Liver (tissue), 9 donors: Measurements from ENCODE around the gene UPP1. TPM values are rescaled to one million over a fixed set of nuclear protein-coding genes. Genes with fewer than 3 reads are reported as not detected.

Source experiments
- DNase-seq: peaks from one replicate; pipeline ENCODE4 v3.0.0-alpha.2; 2017; ENCODE audit warnings: low spot score
- H3K27ac ChIP-seq, 2 donors: one replicate each; pipeline ENCODE4 v1.7.0; 2013; ENCODE audit warnings: inconsistent platforms in 2 of 2, low read length in 2 of 2, control low read depth in 1 of 2, low read depth in 1 of 2, mild to moderate bottlenecking in 1 of 2
- H3K27me3 ChIP-seq, 4 donors: one replicate each; pipeline versions ENCODE4 v1.6.1 to v1.7.0; 2013; ENCODE audit warnings: low read length in 3 of 4, inconsistent platforms in 1 of 4, mild to moderate bottlenecking in 1 of 4, moderate library complexity in 1 of 4; ENCODE audit not compliant: control insufficient read depth in 4 of 4, insufficient read depth in 4 of 4
- H3K36me3 ChIP-seq, 4 donors: one replicate each; pipeline versions ENCODE4 v1.6.1 to v1.7.0; 2013; ENCODE audit warnings: low read length in 3 of 4, mild to moderate bottlenecking in 3 of 4, low read depth in 1 of 4, moderate library complexity in 1 of 4; ENCODE audit not compliant: control insufficient read depth in 4 of 4, insufficient read depth in 3 of 4
- H3K4me1 ChIP-seq, 4 donors: one replicate each; pipeline versions ENCODE4 v1.6.1 to v1.7.0; 2013; ENCODE audit warnings: low read length in 3 of 4, mild to moderate bottlenecking in 3 of 4, moderate library complexity in 1 of 4; ENCODE audit not compliant: control insufficient read depth in 4 of 4, insufficient read depth in 4 of 4
- H3K4me3 ChIP-seq, 3 donors: one replicate each; pipeline versions ENCODE4 v1.6.1 to v1.7.0; 2013; ENCODE audit warnings: low read length in 3 of 3, control low read depth in 1 of 3, low read depth in 1 of 3, mild to moderate bottlenecking in 1 of 3
- H3K9ac ChIP-seq, 2 donors: one replicate each; pipeline ENCODE4 v1.7.0; 2013; ENCODE audit warnings: low read length in 2 of 2, mild to moderate bottlenecking in 2 of 2, moderate library complexity in 2 of 2, control low read depth in 1 of 2, low read depth in 1 of 2
- H3K9me3 ChIP-seq, 4 donors: one replicate each; pipeline versions ENCODE4 v1.6.1 to v1.7.0; 2013; ENCODE audit warnings: low read length in 3 of 4; ENCODE audit not compliant: control insufficient read depth in 4 of 4
- ATF3 ChIP-seq: IDR thresholded peaks from 2 replicates; pipeline ENCODE4 v1.6.1; 2016; ENCODE audit warnings: antibody characterized with exemption
- EGR1 ChIP-seq, 2 donors: IDR thresholded peaks; 2 replicates each; pipeline ENCODE4 v1.6.1; 2016 to 2018; ENCODE audit warnings: antibody characterized with exemption in 2 of 2, low read depth in 2 of 2
- FOXA1 ChIP-seq: IDR thresholded peaks from 2 replicates; pipeline ENCODE4 v1.6.1; 2016; ENCODE audit warnings: antibody characterized with exemption
- FOXA2 ChIP-seq: IDR thresholded peaks from 2 replicates; pipeline ENCODE4 v1.6.1; 2016; ENCODE audit warnings: antibody characterized with exemption
- GABPA ChIP-seq, 2 donors: IDR thresholded peaks in 1 of 2; conservative IDR thresholded peaks in 1 of 2; 2 replicates each; pipeline ENCODE4 v1.6.1; 2016; ENCODE audit warnings: antibody characterized with exemption in 2 of 2, mild to moderate bottlenecking in 1 of 2, moderate library complexity in 1 of 2
- HNF4A ChIP-seq, 2 donors: conservative IDR thresholded peaks; 2 replicates each; pipeline ENCODE4 v1.6.1; 2016; ENCODE audit warnings: antibody characterized with exemption in 2 of 2, mild to moderate bottlenecking in 2 of 2
- HNF4G ChIP-seq: IDR thresholded peaks from 2 replicates; pipeline ENCODE4 v1.6.1; 2016; ENCODE audit warnings: antibody characterized with exemption
- JUND ChIP-seq, 2 donors: IDR thresholded peaks; 2 replicates each; pipeline ENCODE4 v1.6.1; 2016; ENCODE audit warnings: antibody characterized with exemption in 2 of 2
- MAX ChIP-seq: IDR thresholded peaks from 2 replicates; pipeline ENCODE4 v1.6.1; 2016; ENCODE audit warnings: antibody characterized with exemption
- NR2F2 ChIP-seq: IDR thresholded peaks from 2 replicates; pipeline ENCODE4 v1.6.1; 2016; ENCODE audit warnings: antibody characterized with exemption
- REST ChIP-seq: IDR thresholded peaks from 2 replicates; pipeline ENCODE4 v1.6.1; 2016; ENCODE audit warnings: antibody characterized with exemption, mild to moderate bottlenecking
- RXRA ChIP-seq, 2 donors: IDR thresholded peaks; 2 replicates each; pipeline ENCODE4 v1.6.1; 2017 to 2018; ENCODE audit warnings: antibody characterized with exemption in 2 of 2, mild to moderate bottlenecking in 1 of 2
- SP1 ChIP-seq: IDR thresholded peaks from 2 replicates; pipeline ENCODE4 v1.6.1; 2018; ENCODE audit warnings: antibody characterized with exemption, mild to moderate bottlenecking
- TAF1 ChIP-seq: conservative IDR thresholded peaks from 2 replicates; pipeline ENCODE4 v1.6.1; 2016; ENCODE audit warnings: antibody characterized with exemption, mild to moderate bottlenecking
- YY1 ChIP-seq: IDR thresholded peaks from 2 replicates; pipeline ENCODE4 v1.6.1; 2016; ENCODE audit warnings: antibody characterized with exemption, mild to moderate bottlenecking
- ZBTB33 ChIP-seq: IDR thresholded peaks from 2 replicates; pipeline ENCODE4 v1.6.1; 2016; ENCODE audit warnings: antibody characterized with exemption
- WGBS: extraction: QIAGEN DNeasy Blood & Tissue Kit; methylation state at CpG from one replicate; pipeline ENCODE4 v1.1.7; 2013; 5-methylcytosine and 5-hydroxymethylcytosine counted together
- polyA plus RNA-seq, 2 donors: library from polyadenylated mRNA; stranded (reverse) in 1 of 2; unstranded in 1 of 2; fragments of 200-250 nt in 1 of 2; fragments of >200 nt in 1 of 2; fragmentation: Nextera tagmentation in 1 of 2; extraction: Ambion mirVana in 1 of 2; gene quantifications; one replicate each; pipeline versions ENCODE4 v1.2.1 to v1.2.3, GENCODE V29; 2013 to 2015
- total RNA-seq, 2 donors: library from RNA; depleted of rRNA; stranded (reverse); fragments of >200 nt; gene quantifications; one replicate each; pipeline ENCODE4 v1.2.3, GENCODE V29; 2014
- donor health status: healthy.
- donor health status: healthy.
- donor health status: healthy.
- donor health status: healthy.
- donor health status: healthy.

UPP1 gene
- total and polyA plus RNA-seq, 4 donors: 3.1 to 18.8 (median 9.1) TPM

GRCh38 chr7:48084727-48085432, 4.2 kb upstream of the UPP1 start:
- Histone ChIP-seq H3K4me1 (peaks cover 0 to 8% (median 6%) of the 10 kb centered on the region in 4 donors), H3K27me3 (no peaks in the 10 kb centered on the region), H3K36me3 (no peaks in the 10 kb centered on the region), H3K27ac (no peak overlapping the region), H3K9me3 (no peaks in the 10 kb centered on the region), H3K9ac (no peak overlapping the region), H3K4me3 (no peak overlapping the region)
- TF ChIP-seq TAF1 (no peak), HNF4A (conservative IDR thresholded peaks at IDR 0.05) (no peak), EGR1 (IDR thresholded peaks at IDR 0.05; ENCODE audit: low read depth in 2 of 2) (no peak), FOXA1 (no peak), ZBTB33 (no peak), NR2F2 (peak; percentile 33), JUND (IDR thresholded peaks at IDR 0.05) (peak; percentile 75 to 85)
- DNase-seq: no peak
- 78% methylated on average over 9 of the region's 9 CpGs for WGBS

GRCh38 chr7:48085433-48085791, 3.7 kb upstream of the UPP1 start:
- no peak overlapping the region for H3K4me3 ChIP-seq
- H3K27me3 ChIP-seq: no peaks in the 10 kb centered on the region
- no peak for DNase-seq
- no peak overlapping the region for H3K27ac ChIP-seq
- 94% methylated on average over 1 of the region's 1 CpG for WGBS
- TF ChIP-seq REST (no peak), NR2F2 (no peak), HNF4G (no peak)
- no peaks in the 10 kb centered on the region for H3K36me3 ChIP-seq
- H3K9me3 ChIP-seq: no peaks in the 10 kb centered on the region
- no peak overlapping the region for H3K9ac ChIP-seq
- peaks cover 0 to 12% (median 7%) of the 10 kb centered on the region in 4 donors for H3K4me1 ChIP-seq

GRCh38 chr7:48085942-48086341, 3.1 kb upstream of the UPP1 start:
- H3K9ac ChIP-seq: no peak overlapping the region
- H3K4me3 ChIP-seq: no peak overlapping the region
- H3K9me3 ChIP-seq: no peaks in the 10 kb centered on the region
- H3K27me3 ChIP-seq: no peaks in the 10 kb centered on the region
- H3K27ac ChIP-seq: no peak overlapping the region
- H3K4me1 ChIP-seq: peaks cover 0 to 12% (median 7%) of the 10 kb centered on the region in 4 donors
- 77% methylated on average over 1 of the region's 1 CpG for WGBS
- no peak for DNase-seq
- no peaks in the 10 kb centered on the region for H3K36me3 ChIP-seq
- TF ChIP-seq FOXA1 (no peak), REST (no peak), RXRA (IDR thresholded peaks at IDR 0.05) (no peak), TAF1 (no peak), FOXA2 (no peak), ATF3 (no peak), YY1 (no peak), EGR1 (IDR thresholded peaks at IDR 0.05; ENCODE audit: low read depth in 2 of 2) (no peak), SP1 (no peak), MAX (no peak), GABPA (IDR thresholded peaks at IDR 0.05 in 1 of 2, conservative IDR thresholded peaks at IDR 0.05 in 1 of 2) (no peak), HNF4A (conservative IDR thresholded peaks at IDR 0.05) (no peak), JUND (IDR thresholded peaks at IDR 0.05) (no peak)
